Activated T-helper 1 cell treated with anti-CD3 and anti-CD28 coated beads, Interleukin-12 subunit alpha, Interleukin-12 subunit beta, Interleukin-2, Interleukin-4 antibody, amounts not matched to agents 30 ng/mL and 10 ng/mL and 1 ng/mL, durations not matched to agents 14 hours and 24 hours and 36 hours (primary cell): ENCODE measurements around the gene CBFA2T3. TPM values are rescaled to one million over a fixed set of nuclear protein-coding genes. Genes with fewer than 3 reads are reported as not detected.
A peak's percentile ranks its signal among the peaks of the same experiment; 100 is the strongest.

Experiments used
- DNase-seq: peaks from one replicate; pipeline ENCODE4 v3.0.0; 2021; ENCODE audit warnings: low spot score
- H3K27ac Mint-ChIP-seq: one replicate; pipeline ENCODE4 v1.8.0; 2021; ENCODE audit warnings: mild to moderate bottlenecking, mixed read lengths
- H3K27me3 Mint-ChIP-seq: one replicate; pipeline ENCODE4 v1.8.0; 2022; ENCODE audit warnings: mild to moderate bottlenecking, moderate library complexity, mixed read lengths; ENCODE audit not compliant: insufficient read depth
- H3K36me3 Mint-ChIP-seq: one replicate; pipeline ENCODE4 v1.8.0; 2021; ENCODE audit warnings: low read depth, mixed read lengths
- H3K4me1 Mint-ChIP-seq: one replicate; pipeline ENCODE4 v1.8.0; 2021; ENCODE audit warnings: low read depth, mixed read lengths
- H3K4me3 Mint-ChIP-seq: one replicate; pipeline ENCODE4 v1.8.0; 2021; ENCODE audit warnings: mild to moderate bottlenecking, moderate library complexity, mixed read lengths
- H3K9me3 Mint-ChIP-seq: one replicate; pipeline ENCODE4 v1.8.0; 2021; ENCODE audit warnings: mixed read lengths
- intact Hi-C: fragments of 100-400 bp; cut with micrococcal nuclease; formaldehyde crosslinking; loops from one replicate; pipeline ENCODE4 v1.15.1; 2024
- total RNA-seq: library from RNA; stranded (reverse); gene quantifications from 2 replicates; pipeline ENCODE4 v1.2.3, GENCODE V29; 2022

The CBFA2T3 gene
- total RNA-seq, 1 donor from 2014 or later, result not detected

DNA sequence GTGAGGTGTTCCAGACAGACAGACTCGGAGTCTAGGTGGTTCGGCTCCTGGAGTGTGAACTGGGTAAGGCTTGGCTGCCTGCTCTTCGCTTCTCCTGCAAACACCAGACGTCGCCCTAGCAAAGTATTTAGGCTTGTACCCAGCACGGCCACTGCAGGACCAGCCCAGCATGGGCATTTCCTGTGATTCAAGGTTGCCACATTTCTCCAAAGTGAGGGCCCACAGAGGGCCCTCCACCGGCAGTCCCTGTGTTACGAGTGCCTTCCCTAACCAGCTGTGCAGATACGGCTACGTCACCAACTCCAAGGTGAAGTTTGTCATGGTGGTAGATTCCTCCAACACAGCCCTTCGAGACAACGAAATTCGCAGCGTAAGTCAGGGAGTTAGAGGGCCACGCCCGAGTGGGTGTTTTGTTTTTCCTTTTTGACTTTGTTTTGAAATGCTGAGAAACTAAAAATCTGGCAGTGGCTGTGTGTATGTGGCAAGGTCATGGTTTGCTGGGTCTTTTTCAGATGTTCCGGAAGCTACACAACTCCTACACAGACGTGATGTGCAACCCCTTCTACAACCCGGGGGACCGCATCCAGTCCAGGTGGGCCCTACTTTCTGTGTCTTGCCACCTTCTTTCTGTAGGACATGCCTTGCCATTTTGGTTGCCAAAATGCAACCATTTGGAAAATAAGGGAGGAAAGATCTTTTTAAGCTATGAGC lies 117.5 kb downstream of the CBFA2T3 start:
- Mint-ChIP-seq H3K27ac (no peak overlapping the region), H3K27me3 (no peaks in the 10 kb centered on the region), H3K4me1 (peaks cover 23% of the 10 kb centered on the region), H3K36me3 (peaks cover 8% of the 10 kb centered on the region), H3K4me3 (peak overlapping the region; percentile 19), H3K9me3 (no peaks in the 10 kb centered on the region)
- intact Hi-C loops, result loop anchor here (5.0 kb wide), 2 partner anchors 197 to 238 kb away; partner anchors contain the start of gene MVD
- DNase-seq, result no peak

DNA sequence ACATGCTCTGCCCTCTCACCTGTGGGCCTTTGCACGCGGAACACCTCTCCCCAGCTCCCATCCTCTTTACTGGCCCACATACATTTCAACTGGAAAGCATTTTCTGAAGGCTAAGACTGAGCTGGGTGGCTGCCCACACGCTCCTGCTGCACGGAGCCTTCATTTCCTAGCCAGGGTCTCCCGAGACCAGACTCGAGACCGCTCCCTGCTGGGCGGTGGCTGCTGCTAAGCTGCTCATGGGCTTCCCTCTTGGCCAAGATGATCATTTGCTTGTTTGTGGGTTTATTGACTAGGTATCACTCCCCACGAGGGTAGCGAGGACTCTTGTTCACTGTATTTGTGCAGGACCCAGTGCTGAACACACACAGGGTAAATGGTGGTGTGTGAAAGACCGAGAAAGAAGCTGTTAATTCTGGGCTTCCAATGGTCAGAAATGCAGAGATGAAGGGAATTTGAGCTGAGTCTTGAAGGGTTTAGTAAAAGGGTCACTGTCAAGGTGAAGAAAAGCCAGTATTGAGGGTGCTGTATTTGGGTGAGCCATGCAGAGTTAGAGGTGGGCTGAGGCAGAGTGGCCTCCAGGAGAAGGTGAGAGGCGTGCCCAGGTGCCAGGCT lies 119.2 kb downstream of the CBFA2T3 start:
- H3K9me3 Mint-ChIP-seq, result no peaks in the 10 kb centered on the region
- peaks cover 25% of the 10 kb centered on the region for H3K4me1 Mint-ChIP-seq
- H3K27me3 Mint-ChIP-seq, result no peaks in the 10 kb centered on the region
- H3K4me3 Mint-ChIP-seq, result peak overlapping the region; percentile 96
- peak overlapping the region; percentile 88 for H3K27ac Mint-ChIP-seq
- intact Hi-C loops, result loop anchor here (1.0 to 5.0 kb wide), 15 partner anchors 42 to 633 kb away; partner anchors contain the start of genes ANKRD11, CDH15, CDT1 and CTU2
- peaks cover 8% of the 10 kb centered on the region for H3K36me3 Mint-ChIP-seq
- DNase-seq, result peak; percentile 64

DNA sequence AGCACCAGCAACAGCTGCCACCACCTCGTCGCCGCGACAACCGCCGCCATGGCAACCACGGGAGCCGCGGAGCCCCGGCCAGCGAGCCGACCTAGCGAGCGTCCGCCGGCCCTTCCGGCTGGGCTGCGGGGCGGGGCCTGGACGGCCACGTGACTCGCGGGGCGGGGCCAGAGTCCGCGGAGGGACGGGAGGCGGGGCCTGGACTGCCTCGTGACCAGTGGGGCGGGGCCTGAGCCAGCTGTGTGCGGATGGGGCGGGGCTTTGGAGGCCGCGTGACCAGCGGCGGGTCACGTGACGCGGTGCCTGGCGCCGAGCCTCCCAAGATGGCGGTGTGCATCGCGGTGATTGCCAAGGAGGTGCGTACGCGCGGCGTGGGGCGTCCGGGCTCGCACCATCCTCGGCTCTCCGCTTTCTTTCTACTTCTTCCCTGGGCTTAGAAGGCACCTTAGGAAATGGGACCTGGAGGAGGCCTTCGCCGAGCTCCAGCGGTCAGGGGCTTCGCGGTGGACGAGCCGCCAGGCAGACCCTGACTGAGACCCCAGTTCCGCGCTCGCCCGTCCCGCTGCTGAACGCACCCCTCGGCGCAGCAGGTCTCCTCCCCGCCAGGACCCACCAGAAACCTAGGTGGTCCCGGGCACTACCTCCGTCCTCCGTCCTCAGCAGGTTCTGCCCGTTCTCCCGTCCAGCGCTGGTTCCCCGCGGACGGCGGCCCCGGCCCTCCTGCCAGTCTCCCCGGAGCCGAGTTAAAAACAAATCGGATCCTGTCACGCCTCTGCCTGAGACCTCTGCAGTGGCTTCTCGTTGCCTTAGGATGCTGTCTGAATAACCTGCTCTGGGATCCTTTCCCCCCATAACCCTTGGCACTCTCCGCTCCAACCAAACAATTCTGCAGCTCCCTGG lies 119.9 kb downstream of the CBFA2T3 start, which contains the start of the genes GALNS and TRAPPC2L:
TSS of gene GALNS (minus strand) at position 120 of the 900 bp plus-strand sequence. CDS start at position 50, 70 bp downstream.
TSS of gene TRAPPC2L (plus strand) at position 300 of the 900 bp plus-strand sequence. CDS start at position 324, 24 bp downstream.
- H3K4me1 Mint-ChIP-seq, result peaks cover 25% of the 10 kb centered on the region

DNA sequence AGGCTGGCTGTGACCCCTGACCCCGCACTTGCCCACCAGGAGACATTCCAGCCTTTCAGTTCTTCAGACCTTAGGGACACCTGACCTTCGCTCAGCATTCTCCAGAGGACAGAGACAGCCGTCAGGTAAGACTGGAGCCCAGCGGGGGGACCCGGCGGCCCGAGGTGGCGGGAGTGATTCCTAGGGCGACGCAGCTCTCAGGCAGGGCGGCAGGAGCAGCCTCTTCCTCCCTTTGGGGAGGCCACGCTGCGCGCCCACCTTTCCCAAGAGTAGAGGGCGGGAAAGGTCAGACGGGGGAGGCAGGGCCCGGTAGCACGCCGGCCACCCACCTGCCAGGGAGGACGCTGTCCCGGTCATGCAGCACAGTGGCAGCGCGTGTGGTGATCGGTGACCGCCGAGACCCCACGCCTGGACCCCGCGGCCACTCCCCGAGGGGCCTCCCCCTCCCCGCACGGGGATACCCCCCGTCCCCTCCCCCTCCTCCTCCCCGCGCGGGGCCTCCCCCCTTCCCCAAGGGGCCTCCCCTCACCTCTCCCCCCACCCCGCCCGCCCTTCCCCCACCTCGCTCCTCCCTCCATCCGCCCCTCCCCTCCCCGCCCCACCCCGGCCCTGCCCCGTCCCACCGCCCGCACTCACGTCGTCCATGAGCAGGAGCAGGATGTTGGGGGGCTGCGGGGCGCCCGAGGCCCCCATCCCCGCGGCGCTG lies 120.7 kb downstream of the CBFA2T3 start:
- DNase-seq, result no peak
- Mint-ChIP-seq H3K4me3 (peak overlapping the region; percentile 96), H3K36me3 (peaks cover 8% of the 10 kb centered on the region), H3K9me3 (no peaks in the 10 kb centered on the region), H3K27ac (no peak overlapping the region), H3K27me3 (no peaks in the 10 kb centered on the region), H3K4me1 (peaks cover 25% of the 10 kb centered on the region)
- intact Hi-C loops, result loop anchor here (2.0 to 5.0 kb wide), 6 partner anchors 53 to 635 kb away; partner anchors contain the start of genes ANKRD11, CDT1, MVD and ZFPM1

More for the DNA sequence above, 119.9 kb downstream of the CBFA2T3 start, which contains the start of the genes GALNS and TRAPPC2L:
- Mint-ChIP-seq H3K4me3 (peak within 1 kb of the TSS; percentile 96), H3K27me3 (no peaks in the 10 kb centered on the region), H3K9me3 (no peaks in the 10 kb centered on the region), H3K36me3 (peaks cover 8% of the 10 kb centered on the region), H3K27ac (peak within 1 kb of the TSS; percentile 88)
- DNase-seq, result peak; percentile 98
- intact Hi-C loops, result loop anchor here (1.0 to 5.0 kb wide), 15 partner anchors 41 to 634 kb away; partner anchors contain the start of genes ANKRD11, CDH15, CDT1 and CTU2

DNA sequence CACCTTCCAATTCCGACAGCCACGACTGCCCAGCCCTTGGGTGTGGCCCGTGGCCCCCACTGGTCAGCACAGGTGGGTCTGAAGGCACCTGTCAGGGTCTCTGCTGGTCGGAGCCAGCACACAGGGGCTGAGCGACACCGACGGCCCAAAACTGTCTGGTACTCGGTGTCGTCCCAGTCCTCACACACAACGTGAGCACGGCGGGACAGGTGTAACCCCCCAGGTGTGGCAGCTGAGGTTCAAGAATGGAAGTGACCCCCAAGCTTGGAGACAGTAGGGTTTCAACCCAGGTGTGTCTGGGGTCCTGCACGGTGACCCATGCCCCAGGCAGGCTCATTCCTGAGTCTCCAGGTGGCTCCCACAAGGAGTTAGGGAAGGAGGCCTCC lies 121.3 kb downstream of the CBFA2T3 start:
- Mint-ChIP-seq H3K9me3 (no peaks in the 10 kb centered on the region), H3K27ac (no peak overlapping the region), H3K27me3 (no peaks in the 10 kb centered on the region), H3K4me3 (peak overlapping the region; percentile 81), H3K36me3 (peaks cover 4% of the 10 kb centered on the region), H3K4me1 (peaks cover 25% of the 10 kb centered on the region)
- DNase-seq, result no peak
- intact Hi-C loops, result loop anchor here (2.0 to 5.0 kb wide), 6 partner anchors 53 to 635 kb away; partner anchors contain the start of genes ANKRD11, CDT1, MVD and ZFPM1

DNA sequence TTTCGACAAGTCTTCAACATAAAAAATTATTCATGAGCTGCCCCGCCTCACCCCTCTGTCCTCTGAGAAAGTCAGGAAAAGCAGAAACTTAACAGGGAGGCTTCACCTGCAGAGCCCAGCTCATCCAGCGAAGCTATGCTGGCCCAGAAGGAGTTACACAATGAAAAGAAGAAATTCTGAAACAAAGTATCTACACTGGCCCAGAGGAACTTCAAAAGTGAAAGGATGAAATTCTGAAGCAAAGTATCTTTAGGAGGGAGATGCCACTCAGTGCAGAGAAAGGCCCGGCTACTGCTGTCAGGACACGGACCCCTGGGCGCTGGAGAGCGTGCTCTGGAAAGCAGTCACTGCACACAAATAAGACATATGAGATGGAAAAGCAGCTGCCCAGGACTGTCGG lies 121.8 kb downstream of the CBFA2T3 start:
- no peaks in the 10 kb centered on the region for H3K9me3 Mint-ChIP-seq
- intact Hi-C loops, result loop anchor here (5.0 kb wide), 2 partner anchors 193 to 242 kb away; partner anchors contain the start of gene MVD

DNA sequence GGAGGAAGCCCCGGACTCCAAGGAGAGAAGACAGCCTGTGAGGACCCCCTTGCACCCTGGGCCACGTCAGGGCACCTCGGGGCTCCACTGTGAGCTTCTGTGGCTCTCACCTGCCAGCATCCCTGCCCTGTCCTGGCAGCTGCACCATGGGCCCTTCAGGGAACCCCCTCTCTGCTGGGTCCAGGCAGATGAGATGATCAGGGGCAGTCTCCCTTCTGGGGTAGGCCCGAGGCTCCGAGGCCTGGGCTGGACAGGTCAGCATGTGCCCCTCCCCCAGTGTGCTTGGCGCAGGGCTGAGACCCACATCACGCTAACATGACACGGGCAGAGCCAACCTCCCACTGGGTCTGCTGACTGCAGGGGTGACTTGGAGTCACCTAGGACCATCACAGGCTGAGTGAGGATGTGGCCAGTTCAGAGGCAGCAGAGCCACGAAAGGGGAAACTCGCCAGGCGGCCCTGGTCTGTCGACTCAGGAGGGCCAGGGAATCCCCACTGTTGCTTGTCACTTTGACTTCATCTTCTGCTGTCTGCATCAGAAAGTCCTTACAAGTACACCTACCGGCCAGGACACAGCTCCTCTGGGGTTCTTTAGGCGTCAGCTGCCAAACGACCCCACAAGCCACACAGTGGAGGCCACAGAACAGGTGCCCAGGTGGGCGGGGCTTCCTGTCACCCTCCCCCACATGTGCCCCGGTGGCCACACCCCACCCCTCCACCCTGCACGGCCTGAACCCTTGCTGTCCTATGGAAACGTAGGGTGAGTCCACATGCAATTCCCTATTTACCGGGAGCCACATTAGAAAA lies 122.5 kb downstream of the CBFA2T3 start:
- Mint-ChIP-seq H3K27ac (no peak overlapping the region), H3K4me3 (peak overlapping the region; percentile 84), H3K4me1 (peaks cover 25% of the 10 kb centered on the region), H3K36me3 (peaks cover 2% of the 10 kb centered on the region), H3K9me3 (no peaks in the 10 kb centered on the region), H3K27me3 (no peaks in the 10 kb centered on the region)
- DNase-seq, result no peak
- intact Hi-C loops, result loop anchor here (5.0 kb wide), 2 partner anchors 192 to 243 kb away; partner anchors contain the start of gene MVD

More for the DNA sequence above, 121.8 kb downstream of the CBFA2T3 start:
- Mint-ChIP-seq H3K4me1 (peaks cover 25% of the 10 kb centered on the region), H3K27ac (peak overlapping the region; percentile 27), H3K4me3 (peak overlapping the region; percentile 84), H3K27me3 (no peaks in the 10 kb centered on the region), H3K36me3 (peaks cover 2% of the 10 kb centered on the region)
- no peak for DNase-seq

DNA sequence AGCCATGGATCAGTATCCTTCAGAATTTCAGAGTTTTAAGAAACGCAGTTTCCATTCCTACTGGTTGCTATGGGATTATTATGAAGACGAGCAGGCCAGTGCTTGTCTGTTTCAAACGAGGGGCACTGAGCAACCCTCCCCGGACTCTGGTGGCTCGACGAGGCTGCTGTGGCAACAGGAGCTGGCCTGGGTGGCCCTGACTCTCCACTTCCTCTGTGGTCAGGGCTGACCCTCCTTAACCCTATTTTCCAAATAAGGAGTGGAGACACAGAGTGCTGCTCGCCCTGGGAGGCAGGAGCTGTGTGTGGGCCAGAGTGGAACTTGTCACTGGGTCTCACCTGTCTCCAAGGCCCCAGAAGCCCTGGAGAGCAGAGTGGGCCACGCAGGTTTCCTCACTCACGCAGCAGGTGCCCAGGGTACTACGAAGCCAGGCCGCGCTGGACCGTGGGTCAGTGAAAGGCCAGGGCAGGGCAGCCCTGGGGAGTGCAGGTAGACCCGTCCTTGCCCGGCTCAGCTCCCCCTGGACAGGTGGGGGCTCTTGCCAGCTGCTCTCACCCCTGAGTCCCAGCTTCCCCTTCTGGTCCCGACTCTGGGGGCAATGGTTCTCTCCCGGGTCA lies 123.6 kb downstream of the CBFA2T3 start:
- intact Hi-C loops, result no loop called here
- no peaks in the 10 kb centered on the region for H3K27me3 Mint-ChIP-seq
- no peak for DNase-seq
- peaks cover 2% of the 10 kb centered on the region for H3K36me3 Mint-ChIP-seq
- no peaks in the 10 kb centered on the region for H3K9me3 Mint-ChIP-seq
- peaks cover 22% of the 10 kb centered on the region for H3K4me1 Mint-ChIP-seq
- no peak overlapping the region for H3K4me3 Mint-ChIP-seq
- H3K27ac Mint-ChIP-seq, result no peak overlapping the region

DNA sequence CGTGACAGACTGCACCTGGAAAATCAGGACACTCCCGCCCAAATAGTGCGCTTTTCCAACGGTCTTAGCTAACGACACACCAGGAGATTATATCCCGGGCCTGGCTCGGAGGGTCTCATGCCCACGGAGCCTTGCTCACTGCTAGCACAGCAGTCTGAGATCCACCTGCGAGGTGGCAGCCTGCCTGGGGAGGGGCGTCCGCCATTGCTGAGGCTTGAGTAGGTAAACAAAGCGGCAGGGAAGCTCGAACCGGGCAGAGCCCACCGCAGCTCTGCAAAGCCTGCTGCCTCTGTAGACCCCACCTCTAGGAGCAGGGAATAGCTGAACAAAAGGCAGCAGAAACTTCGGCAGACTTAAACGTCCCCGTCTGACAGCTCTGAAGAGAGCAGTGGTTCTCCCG lies 125.4 kb downstream of the CBFA2T3 start:
- no peaks in the 10 kb centered on the region for H3K27me3 Mint-ChIP-seq
- H3K36me3 Mint-ChIP-seq, result no peaks in the 10 kb centered on the region
- intact Hi-C loops, result no loop called here
- H3K9me3 Mint-ChIP-seq, result no peaks in the 10 kb centered on the region
- H3K4me3 Mint-ChIP-seq, result no peak overlapping the region
- no peak overlapping the region for H3K27ac Mint-ChIP-seq
- H3K4me1 Mint-ChIP-seq, result peaks cover 13% of the 10 kb centered on the region
- no peak for DNase-seq

DNA sequence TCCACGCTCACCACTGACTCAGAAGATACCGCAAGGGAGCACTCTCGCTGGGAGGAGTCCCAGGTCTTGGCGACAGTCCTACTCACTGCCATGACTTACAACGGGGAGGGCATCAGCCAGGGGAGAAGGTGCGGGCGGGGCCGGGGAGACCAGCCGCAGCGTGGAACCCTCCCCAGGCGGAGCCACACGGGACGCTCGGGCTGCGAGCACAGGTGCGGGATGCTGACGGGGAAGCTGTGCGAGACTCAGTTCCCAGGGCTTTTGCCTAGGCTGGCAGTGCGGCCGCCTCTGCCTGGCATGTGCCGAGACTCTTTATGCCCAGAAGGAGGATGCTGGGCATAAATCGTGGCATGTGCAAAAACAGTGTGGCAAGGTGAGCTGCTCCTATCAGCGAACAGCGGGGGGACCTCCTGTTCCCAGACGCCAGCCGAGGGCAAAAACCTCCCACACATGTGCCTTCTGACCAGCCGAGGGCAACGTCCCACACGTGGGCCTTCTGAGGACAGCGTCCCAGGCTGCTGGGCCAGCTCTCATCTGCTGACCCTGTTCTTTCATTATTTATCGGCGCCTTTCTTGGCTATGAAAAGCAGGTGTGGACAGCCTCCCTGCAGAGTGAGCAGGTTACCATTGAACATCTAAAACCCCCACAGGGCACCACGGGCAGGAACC lies 126.3 kb downstream of the CBFA2T3 start:
- Mint-ChIP-seq H3K36me3 (no peaks in the 10 kb centered on the region), H3K4me3 (no peak overlapping the region), H3K27me3 (no peaks in the 10 kb centered on the region), H3K27ac (no peak overlapping the region), H3K9me3 (no peaks in the 10 kb centered on the region), H3K4me1 (peaks cover 13% of the 10 kb centered on the region)
- no peak for DNase-seq
- intact Hi-C loops, result no loop called here
